H1 (cell line): ENCODE measurements around the gene ADARB2. TPM values are rescaled to one million over a fixed set of nuclear protein-coding genes. Genes with fewer than 3 reads are reported as not detected.

Experiments
- CTCF ChIA-PET: fragments of 300-600 bp; sonication (Branson Sonifier 250); formaldehyde crosslinking; loops from one replicate; lab custom pipeline; 2021; ENCODE audit not compliant: partially characterized antibody; lab: Charles Lee
- POLR2A ChIA-PET: fragments of 300-600 bp; sonication (Branson Sonifier 250); formaldehyde crosslinking; loops from one replicate; lab custom pipeline; 2021; ENCODE audit warnings: inconsistent platforms; ENCODE audit not compliant: partially characterized antibody; lab: Charles Lee
- DNase-seq, 2 experiments: peaks; one replicate each; pipeline versions ENCODE4 v3.0.0 to v3.0.0-alpha.2; 2010 to 2022; ENCODE audit warnings: low spot score in 2 of 2, low read depth in 1 of 2, mixed read lengths in 1 of 2
- FAIRE-seq: peaks from 2 replicates; lab custom pipeline; 2011; peaks lifted over from hg19 to GRCh38; lab: Jason Lieb, UNC
- H2AFZ ChIP-seq: 2 replicates; pipeline ENCODE4 v1.8.1; 2012; ENCODE audit warnings: low read length, inconsistent platforms
- H2AK5ac ChIP-seq: 2 replicates; pipeline ENCODE4 v1.6.1; 2013; ENCODE audit warnings: low read depth, low read length
- H2BK120ac ChIP-seq: replicated peaks from 2 replicates; pipeline ENCODE3; 2013; ENCODE audit warnings: low read depth, low read length, inconsistent platforms
- H2BK12ac ChIP-seq: 2 replicates; pipeline ENCODE4 v1.6.1; 2013; ENCODE audit warnings: low read depth, low read length
- H2BK15ac ChIP-seq: 2 replicates; pipeline ENCODE4 v1.6.1; 2013; ENCODE audit warnings: low read length
- H2BK20ac ChIP-seq: 2 replicates; pipeline ENCODE4 v1.6.1; 2013; ENCODE audit warnings: low read length
- H2BK5ac ChIP-seq: 2 replicates; pipeline ENCODE4 v1.6.1; 2013; ENCODE audit warnings: low read depth, low read length
- H3K14ac ChIP-seq: 2 replicates; pipeline ENCODE4 v1.6.1; 2013; ENCODE audit warnings: inconsistent platforms; ENCODE audit not compliant: insufficient read length
- H3K18ac ChIP-seq: 2 replicates; pipeline ENCODE4 v1.6.1; 2013; ENCODE audit warnings: low read length; ENCODE audit errors: extremely low read depth
- H3K23ac ChIP-seq: 2 replicates; pipeline ENCODE4 v1.6.1; 2013; ENCODE audit warnings: inconsistent platforms; ENCODE audit not compliant: insufficient read length
- H3K23me2 ChIP-seq: 2 replicates; pipeline ENCODE4 v1.6.1; 2013; ENCODE audit warnings: low read depth, low read length
- H3K27ac ChIP-seq: 2 replicates; pipeline ENCODE4 v1.6.1; 2011; ENCODE audit warnings: low read depth, low read length, inconsistent platforms
- H3K27me3 ChIP-seq, 4 experiments: replicated peaks in 1 of 4; 1 replicate in 1 of 4; 2 replicates in 3 of 4; pipeline versions ENCODE4 v1.6.1 to v1.8.1; 2011 to 2013; ENCODE audit warnings: low read length in 3 of 4, mild to moderate bottlenecking in 3 of 4, inconsistent platforms in 2 of 4, mixed read lengths in 2 of 4, moderate library complexity in 1 of 4; ENCODE audit not compliant: control insufficient read depth in 3 of 4, insufficient read depth in 3 of 4; ENCODE audit errors: extremely low read depth in 1 of 4
- H3K36me3 ChIP-seq, 4 experiments: 2 replicates each; pipeline versions ENCODE4 v1.6.1 to v1.8.1; 2011 to 2013; ENCODE audit warnings: mild to moderate bottlenecking in 4 of 4, low read length in 3 of 4, moderate library complexity in 2 of 4, control low read depth in 1 of 4, inconsistent platforms in 1 of 4; ENCODE audit not compliant: insufficient read depth in 4 of 4, control insufficient read depth in 2 of 4
- H3K4ac ChIP-seq: replicated peaks from 2 replicates; pipeline ENCODE3; 2013; ENCODE audit warnings: low read length, low read depth, mixed read lengths, inconsistent platforms; ENCODE audit not compliant: insufficient read length
- H3K4me1 ChIP-seq, 4 experiments: replicated peaks in 1 of 4; 1 replicate in 1 of 4; 2 replicates in 3 of 4; pipeline versions ENCODE4 v1.6.1 to v1.8.1; 2011 to 2013; ENCODE audit warnings: low read length in 3 of 4, inconsistent platforms in 2 of 4, mixed read lengths in 1 of 4; ENCODE audit not compliant: insufficient read depth in 4 of 4, control insufficient read depth in 3 of 4
- H3K4me2 ChIP-seq, 2 experiments: 2 replicates each; pipeline versions ENCODE4 v1.6.1 to v1.8.1; 2011 to 2013; ENCODE audit warnings: low read depth in 2 of 2, low read length in 2 of 2, control low read depth in 1 of 2, inconsistent platforms in 1 of 2, mild to moderate bottlenecking in 1 of 2; ENCODE audit not compliant: insufficient read depth in 1 of 2
- H3K4me3 ChIP-seq, 4 experiments: fragments of 200-600, 300-600 bp in 1 of 4; sonication (generic), shearing (Covaris generic), sonication (Bioruptor Twin) in 1 of 4; 2 replicates each; pipeline versions ENCODE4 v1.5.1 to v1.8.1; 2011 to 2016; ENCODE audit warnings: low read length in 4 of 4, low read depth in 3 of 4, control low read depth in 2 of 4, inconsistent platforms in 2 of 4, mild to moderate bottlenecking in 2 of 4, mixed read lengths in 1 of 4, moderate library complexity in 1 of 4; ENCODE audit not compliant: insufficient read depth in 2 of 4; ENCODE audit errors: extremely low read depth in 1 of 4
- H3K56ac ChIP-seq: replicated peaks from 2 replicates; pipeline ENCODE3; 2013; ENCODE audit warnings: low read depth, mild to moderate bottlenecking, mixed read lengths, low read length, inconsistent platforms; ENCODE audit not compliant: insufficient read length
- H3K79me1 ChIP-seq: 2 replicates; pipeline ENCODE4 v1.6.1; 2013; ENCODE audit warnings: low read depth, low read length, control low read depth
- H3K79me2 ChIP-seq, 2 experiments: 2 replicates each; pipeline versions ENCODE4 v1.6.1 to v1.8.1; 2012 to 2013; ENCODE audit warnings: low read length in 2 of 2, mild to moderate bottlenecking in 2 of 2, inconsistent platforms in 1 of 2; ENCODE audit not compliant: insufficient read depth in 2 of 2, control insufficient read depth in 1 of 2
- H3K9ac ChIP-seq, 4 experiments: replicated peaks in 1 of 4; 1 replicate in 1 of 4; 2 replicates in 3 of 4; pipeline versions ENCODE4 v1.6.1 to v1.8.1; 2011 to 2013; ENCODE audit warnings: low read depth in 3 of 4, low read length in 3 of 4, control low read depth in 2 of 4, mild to moderate bottlenecking in 2 of 4, moderate library complexity in 2 of 4, inconsistent platforms in 1 of 4; ENCODE audit errors: extremely low read depth in 1 of 4
- H3K9me3 ChIP-seq, 2 experiments: 2 replicates each; pipeline versions ENCODE4 v1.6.1 to v1.8.1; 2012 to 2013; ENCODE audit warnings: mild to moderate bottlenecking in 2 of 2, moderate library complexity in 2 of 2, control low read depth in 1 of 2, inconsistent platforms in 1 of 2, low read depth in 1 of 2, low read length in 1 of 2, mixed read lengths in 1 of 2; ENCODE audit not compliant: insufficient read depth in 2 of 2
- H4K20me1 ChIP-seq, 2 experiments: replicated peaks in 1 of 2; 2 replicates each; pipeline versions ENCODE3 to v1.8.1; 2011 to 2013; ENCODE audit warnings: inconsistent platforms in 2 of 2, low read length in 2 of 2, mild to moderate bottlenecking in 1 of 2; ENCODE audit not compliant: insufficient read depth in 2 of 2, control insufficient read depth in 1 of 2
- H4K5ac ChIP-seq: 2 replicates; pipeline ENCODE4 v1.6.1; 2013; ENCODE audit warnings: low read length, low read depth, mixed read lengths, inconsistent platforms; ENCODE audit not compliant: insufficient read length
- H4K8ac ChIP-seq: 2 replicates; pipeline ENCODE4 v1.8.0; 2013; ENCODE audit warnings: mild to moderate bottlenecking, moderate library complexity, low read length, inconsistent platforms; ENCODE audit not compliant: insufficient read depth; ENCODE audit errors: extremely low read depth
- H4K91ac ChIP-seq: replicated peaks from 2 replicates; pipeline ENCODE3; 2013; ENCODE audit warnings: low read length, mixed read lengths, inconsistent platforms; ENCODE audit not compliant: insufficient read length
- JUN ChIP-seq: IDR thresholded peaks from 2 replicates; pipeline ENCODE4 v1.6.1; 2011; ENCODE audit warnings: low read depth, mild to moderate bottlenecking, improper control_type of control experiment, low read length
- RBBP5 ChIP-seq: IDR thresholded peaks from 2 replicates; pipeline ENCODE4 v1.7.1; 2012; ENCODE audit warnings: low read depth, mild to moderate bottlenecking, inconsistent platforms, low read length, moderate library complexity, borderline replicate concordance
- WGBS, 2 experiments: shearing (Covaris generic) in 1 of 2; methylation state at CpG; one replicate each; pipeline versions ENCODE4 v1.1.6 to v1.1.7; 2013 to 2015; ENCODE audit warnings: low lambda C conversion rate in 2 of 2, mixed read lengths in 2 of 2, inconsistent platforms in 1 of 2, low coverage in 1 of 2, missing lambda C conversion rate in 1 of 2; ENCODE audit not compliant: insufficient replicate concordance in 2 of 2, insufficient coverage in 1 of 2, insufficient read length in 1 of 2; ENCODE audit errors: extremely low coverage in 1 of 2, missing lambda C conversion rate in 1 of 2; 5-methylcytosine and 5-hydroxymethylcytosine counted together
- polyA plus RNA-seq, 7 experiments: library from polyadenylated mRNA; depleted of rRNA in 3 of 7; stranded (reverse) in 5 of 7; unstranded in 2 of 7; fragments of >200 nt in 5 of 7; fragments of 200-250 nt in 2 of 7; gene quantifications; 1 replicate in 5 of 7; 2 replicates in 1 of 7; 4 replicates in 1 of 7; pipeline versions ENCODE4 v1.2.1 to v1.2.3, GENCODE V29; 2011 to 2013; ENCODE audit warnings: missing spikeins in 2 of 7, mixed read lengths in 2 of 7
- total RNA-seq: library from RNA; stranded (reverse); fragmentation: NEBNext Ultra II Directional; extraction: Animal tissue kit (Norgen Biotek cat#: 25700); gene quantifications from 2 replicates; pipeline ENCODE4 v1.2.1, GENCODE V29; 2021

Gene ADARB2
- total and polyA plus RNA-seq, 2 of the 8 experiments (the other 6 are each of a cell fraction or from before 2014, with no cell fraction given) = 2.2 to 2.8 TPM

GRCh38 chr10:1347962-1348772 is 389.2 kb downstream of the ADARB2 start:
- Histone ChIP-seq H3K9me3 (no peaks in the 10 kb centered on the region), H3K23ac (no peak overlapping the region), H3K27ac (no peak overlapping the region), H4K91ac (peak overlapping the region; percentile 84), H2BK20ac (peak overlapping the region; percentile 72; the same call in 1 of the 2 replicates), H4K8ac (no peak overlapping the region; the same call in 1 of the 2 replicates), H4K20me1 (no peaks in the 10 kb centered on the region), H2BK5ac (peak overlapping the region; percentile 56; the same call in 1 of the 2 replicates), H3K79me2 (no peaks in the 10 kb centered on the region), H3K4me3 (no peak overlapping the region), H3K18ac (peak overlapping the region; percentile 48), H3K4ac (peak overlapping the region; percentile 60), H3K23me2 (no peaks in the 10 kb centered on the region), H3K14ac (no peak overlapping the region), H3K9ac (no peak overlapping the region), H2AK5ac (no peak overlapping the region), H3K56ac (no peak overlapping the region), H3K4me2 (no peak overlapping the region), H2BK120ac (no peak overlapping the region), H2BK15ac (peak overlapping the region; percentile 29; the same call in 1 of the 2 replicates), H2BK12ac (peak overlapping the region; percentile 87; the same call in 1 of the 2 replicates), H2AFZ (0 out of 2 replicates have a peak overlapping the region, but pooled peaks have one; percentile 10), H3K79me1 (no peaks in the 10 kb centered on the region), H3K27me3 (no peaks in the 10 kb centered on the region), H3K4me1 (peaks cover 0 to 8% (median 4%) of the 10 kb centered on the region in 4 experiments; a peak in 4 of 7 replicates), H4K5ac (no peak overlapping the region), H3K36me3 (no peaks in the 10 kb centered on the region)
- FAIRE-seq (no peak), DNase-seq (no peak)
- TF ChIP-seq RBBP5 (no peak), JUN (no peak)
- CTCF ChIA-PET = interaction anchor here (1.0 to 1.5 kb wide), 4 partner anchors 13 to 56 kb away, joined by 3 to 4 read pairs (median 4); no protein-coding TSS in a partner anchor
- POLR2A ChIA-PET = interaction anchor here (1.0 kb wide), 1 partner anchor 15 kb away, joined by 3 read pairs; no protein-coding TSS in a partner anchor
- WGBS, 2 experiments = 86% methylated on average over 17 of the region's 17 CpGs; no CpG with 5 or more reads in 1 of the 2 experiments
